G401 (cell line): ENCODE measurements around the gene FOXN3. TPM values are rescaled to one million over a fixed set of nuclear protein-coding genes. Genes with fewer than 3 reads are reported as not detected.

ENCODE experiments used
- DNase-seq: peaks from one replicate; pipeline ENCODE4 v3.0.0-alpha.2; 2015; ENCODE audit warnings: low spot score
- in situ Hi-C: cut with HindIII; loops from 2 replicates; pipeline ENCODE4 v1.10.0; 2016; ENCODE audit warnings: low sequenced_read_pairs, mixed read lengths
- total RNA-seq: library from RNA; depleted of rRNA; stranded (reverse); fragments of >200 nt; shearing (Covaris generic); gene quantifications from 2 replicates; pipeline ENCODE4 v1.2.3, GENCODE V29; 2014

The FOXN3 gene
- total RNA-seq, 1 experiment from 2014 or later = 7.6 TPM

- in situ Hi-C loops = no loop called here
- DNase-seq = no peak
Observed at GRCh38 chr14:89319687-89320086, 97.3 kb downstream of the FOXN3 start.

GRCh38 chr14:89317051-89317691 lies 99.9 kb downstream of the FOXN3 start:
- in situ Hi-C loops = no loop called here
- DNase-seq = no peak

GRCh38 chr14:89315493-89316470 lies 101.3 kb downstream of the FOXN3 start:
- DNase-seq = peak; percentile 67
- in situ Hi-C loops = no loop called here

- no peak for DNase-seq
Observed at GRCh38 chr14:89314274-89314673, 102.8 kb downstream of the FOXN3 start.

GRCh38 chr14:89312932-89313331 lies 104.1 kb downstream of the FOXN3 start:
- DNase-seq = no peak
- in situ Hi-C loops = no loop called here

More at GRCh38 chr14:89314274-89314673, 102.8 kb downstream of the FOXN3 start:
- in situ Hi-C loops = no loop called here

- DNase-seq = peak; percentile 57
- in situ Hi-C loops = no loop called here
Observed at GRCh38 chr14:89310211-89310610, 106.8 kb downstream of the FOXN3 start.

GRCh38 chr14:89309670-89310177 lies 107.3 kb downstream of the FOXN3 start:
- in situ Hi-C loops = no loop called here
- DNase-seq = peak; percentile 83

- in situ Hi-C loops = no loop called here
- no peak for DNase-seq
Observed at GRCh38 chr14:89308232-89308959, 108.6 kb downstream of the FOXN3 start.

GRCh38 chr14:89307409-89307808 lies 109.6 kb downstream of the FOXN3 start:
- in situ Hi-C loops = no loop called here
- DNase-seq = no peak

- in situ Hi-C loops = no loop called here
- DNase-seq = peak; percentile 74
Observed at GRCh38 chr14:89304972-89305703, 111.9 kb downstream of the FOXN3 start.

- in situ Hi-C loops = no loop called here
- DNase-seq = no peak
Observed at GRCh38 chr14:89304561-89304960, 112.5 kb downstream of the FOXN3 start.

- in situ Hi-C loops = no loop called here
- DNase-seq = peak; percentile 79
Observed at GRCh38 chr14:89303456-89304435, 113.3 kb downstream of the FOXN3 start.

- in situ Hi-C loops = no loop called here
- no peak for DNase-seq
Observed at GRCh38 chr14:89302396-89302950, 114.6 kb downstream of the FOXN3 start.

- in situ Hi-C loops = no loop called here
- no peak for DNase-seq
Observed at GRCh38 chr14:89299587-89299986, 117.4 kb downstream of the FOXN3 start.

GRCh38 chr14:89298056-89298834 lies 118.8 kb downstream of the FOXN3 start:
- no peak for DNase-seq
- in situ Hi-C loops = no loop called here

- DNase-seq = no peak
- in situ Hi-C loops = no loop called here
Observed at GRCh38 chr14:89296281-89296745, 120.7 kb downstream of the FOXN3 start.

GRCh38 chr14:89294872-89295271 lies 122.2 kb downstream of the FOXN3 start:
- peak; percentile 94 for DNase-seq
- in situ Hi-C loops = no loop called here
